ENCODE results near the gene ASH1L. TPM values are rescaled to one million over a fixed set of nuclear protein-coding genes. Genes with fewer than 3 reads are reported as not detected.

Gene ASH1L
- total and polyA plus RNA-seq, 9 of the 15 experiments (the other 6 are each of a cell fraction or from before 2014, with no cell fraction given) = 2.0 to 23.3 (median 14.6) TPM

DNA sequence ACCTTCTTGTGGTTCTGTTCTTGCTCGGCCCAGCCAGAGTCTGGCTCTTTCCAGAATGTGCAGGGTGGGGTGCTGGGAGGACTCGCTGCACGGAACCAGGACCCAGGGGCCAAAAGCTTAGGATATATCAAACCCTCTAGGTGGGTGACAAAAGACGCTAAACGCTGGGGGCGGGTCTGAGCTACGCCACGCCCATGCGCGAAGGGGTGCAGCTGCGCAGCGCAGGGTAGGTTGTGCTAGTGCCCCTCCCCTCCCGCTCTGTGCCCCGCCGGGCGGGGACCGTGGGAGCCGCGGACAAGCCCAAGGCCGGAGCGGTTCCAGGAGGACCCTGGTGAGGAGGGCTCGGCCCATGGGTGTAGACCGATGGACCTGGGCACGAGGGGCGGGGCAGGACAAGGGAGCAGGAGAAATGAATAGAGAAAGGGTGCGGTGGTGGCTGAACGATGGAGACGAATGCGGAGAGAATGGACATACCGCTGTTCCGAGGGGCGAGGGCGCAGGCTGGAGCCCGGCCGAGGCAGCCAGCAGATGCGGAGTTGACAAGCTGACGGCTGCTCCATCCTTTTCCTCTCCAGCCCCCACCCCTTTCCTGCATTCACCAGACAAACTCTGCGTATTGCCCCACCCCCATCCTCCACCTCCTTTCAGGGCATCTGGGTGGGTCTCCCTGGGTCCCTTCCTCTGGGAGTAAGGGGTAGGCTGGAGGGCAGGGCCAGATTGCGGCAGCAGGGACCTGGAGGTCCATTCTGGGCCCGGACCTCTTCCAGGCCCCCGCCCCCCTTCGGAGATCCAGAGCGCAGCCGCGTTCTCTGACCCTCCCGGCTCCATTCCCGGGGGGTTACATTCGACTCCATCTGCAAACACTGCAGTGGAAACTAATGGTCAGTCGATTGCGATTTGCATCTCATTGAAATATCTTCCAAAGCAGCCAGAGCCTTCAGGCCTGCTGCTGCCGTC lies 241.7 kb downstream of the ASH1L start, which contains the start of gene RUSC1 (continued):
- TF ChIP-seq, protein P1, sequence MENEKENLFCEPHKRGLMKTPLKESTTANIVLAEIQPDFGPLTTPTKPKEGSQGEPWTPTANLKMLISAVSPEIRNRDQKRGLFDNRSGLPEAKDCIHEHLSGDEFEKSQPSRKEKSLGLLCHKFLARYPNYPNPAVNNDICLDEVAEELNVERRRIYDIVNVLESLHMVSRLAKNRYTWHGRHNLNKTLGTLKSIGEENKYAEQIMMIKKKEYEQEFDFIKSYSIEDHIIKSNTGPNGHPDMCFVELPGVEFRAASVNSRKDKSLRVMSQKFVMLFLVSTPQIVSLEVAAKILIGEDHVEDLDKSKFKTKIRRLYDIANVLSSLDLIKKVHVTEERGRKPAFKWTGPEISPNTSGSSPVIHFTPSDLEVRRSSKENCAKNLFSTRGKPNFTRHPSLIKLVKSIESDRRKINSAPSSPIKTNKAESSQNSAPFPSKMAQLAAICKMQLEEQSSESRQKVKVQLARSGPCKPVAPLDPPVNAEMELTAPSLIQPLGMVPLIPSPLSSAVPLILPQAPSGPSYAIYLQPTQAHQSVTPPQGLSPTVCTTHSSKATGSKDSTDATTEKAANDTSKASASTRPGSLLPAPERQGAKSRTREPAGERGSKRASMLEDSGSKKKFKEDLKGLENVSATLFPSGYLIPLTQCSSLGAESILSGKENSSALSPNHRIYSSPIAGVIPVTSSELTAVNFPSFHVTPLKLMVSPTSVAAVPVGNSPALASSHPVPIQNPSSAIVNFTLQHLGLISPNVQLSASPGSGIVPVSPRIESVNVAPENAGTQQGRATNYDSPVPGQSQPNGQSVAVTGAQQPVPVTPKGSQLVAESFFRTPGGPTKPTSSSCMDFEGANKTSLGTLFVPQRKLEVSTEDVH (IDR thresholded peaks at IDR 0.05; ENCODE audit: low read depth, partially characterized antibody) = no peak
- TF ChIP-seq GATAD2B (IDR thresholded peaks at IDR 0.05; ENCODE audit: borderline replicate concordance) = no peak
- TF ChIP-seq HNRNPLL (IDR thresholded peaks at IDR 0.05; ENCODE audit: low read depth, low read length, poor library complexity, severe bottlenecking) = no peak
- no peak for TF ChIP-seq ZNF165 (CRISPR knock-in tag; IDR thresholded peaks at IDR 0.05; ENCODE audit: borderline replicate concordance)
- TF ChIP-seq, protein P2, sequence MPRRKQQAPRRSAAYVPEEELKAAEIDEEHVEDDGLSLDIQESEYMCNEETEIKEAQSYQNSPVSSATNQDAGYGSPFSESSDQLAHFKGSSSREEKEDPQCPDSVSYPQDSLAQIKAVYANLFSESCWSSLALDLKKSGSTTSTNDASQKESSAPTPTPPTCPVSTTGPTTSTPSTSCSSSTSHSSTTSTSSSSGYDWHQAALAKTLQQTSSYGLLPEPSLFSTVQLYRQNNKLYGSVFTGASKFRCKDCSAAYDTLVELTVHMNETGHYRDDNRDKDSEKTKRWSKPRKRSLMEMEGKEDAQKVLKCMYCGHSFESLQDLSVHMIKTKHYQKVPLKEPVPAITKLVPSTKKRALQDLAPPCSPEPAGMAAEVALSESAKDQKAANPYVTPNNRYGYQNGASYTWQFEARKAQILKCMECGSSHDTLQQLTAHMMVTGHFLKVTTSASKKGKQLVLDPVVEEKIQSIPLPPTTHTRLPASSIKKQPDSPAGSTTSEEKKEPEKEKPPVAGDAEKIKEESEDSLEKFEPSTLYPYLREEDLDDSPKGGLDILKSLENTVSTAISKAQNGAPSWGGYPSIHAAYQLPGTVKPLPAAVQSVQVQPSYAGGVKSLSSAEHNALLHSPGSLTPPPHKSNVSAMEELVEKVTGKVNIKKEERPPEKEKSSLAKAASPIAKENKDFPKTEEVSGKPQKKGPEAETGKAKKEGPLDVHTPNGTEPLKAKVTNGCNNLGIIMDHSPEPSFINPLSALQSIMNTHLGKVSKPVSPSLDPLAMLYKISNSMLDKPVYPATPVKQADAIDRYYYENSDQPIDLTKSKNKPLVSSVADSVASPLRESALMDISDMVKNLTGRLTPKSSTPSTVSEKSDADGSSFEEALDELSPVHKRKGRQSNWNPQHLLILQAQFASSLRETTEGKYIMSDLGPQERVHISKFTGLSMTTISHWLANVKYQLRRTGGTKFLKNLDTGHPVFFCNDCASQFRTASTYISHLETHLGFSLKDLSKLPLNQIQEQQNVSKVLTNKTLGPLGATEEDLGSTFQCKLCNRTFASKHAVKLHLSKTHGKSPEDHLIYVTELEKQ (CRISPR knock-in tag; IDR thresholded peaks at IDR 0.05) = no peak
- no peak for TF ChIP-seq SRSF7 (optimal IDR thresholded peaks at IDR 0.05; ENCODE audit: low read depth, low read length)
- no peak for TF ChIP-seq ZNF778 (CRISPR knock-in tag; IDR thresholded peaks at IDR 0.05)
- no peak for TF ChIP-seq KDM1A (IDR thresholded peaks at IDR 0.05)
- TF ChIP-seq MAFF (IDR thresholded peaks at IDR 0.05; ENCODE audit: low read length) = no peak
- TF ChIP-seq MAFG (tag; conservative IDR thresholded peaks at IDR 0.05) = no peak
- 0 out of 2 replicates have a peak, but pooled peaks have one; percentile 20 for TF ChIP-seq CTBP1 (IDR thresholded peaks at IDR 0.05; ENCODE audit: borderline replicate concordance)
- no peak for TF ChIP-seq KDM5B (IDR thresholded peaks at IDR 0.05; ENCODE audit: insufficient replicate concordance, low read depth, low read length)
- no peak for TF ChIP-seq AFF4 (CRISPR knock-in tag; IDR thresholded peaks at IDR 0.05)
